Stimulated activated CD8-positive, alpha-beta memory T cell treated with anti-CD3 and anti-CD28 coated beads, Interleukin-7, amount 100 ng/mL, for 48 hours (primary cell): ENCODE measurements around the gene GNG13.

Experiments used
- DNase-seq, 2 donors: peaks; one replicate each; pipeline ENCODE4 v3.0.0-alpha.2; 2020; ENCODE audit warnings: low read depth in 1 of 2; ENCODE audit errors: extremely low read depth in 1 of 2

GNG13 gene

DNA sequence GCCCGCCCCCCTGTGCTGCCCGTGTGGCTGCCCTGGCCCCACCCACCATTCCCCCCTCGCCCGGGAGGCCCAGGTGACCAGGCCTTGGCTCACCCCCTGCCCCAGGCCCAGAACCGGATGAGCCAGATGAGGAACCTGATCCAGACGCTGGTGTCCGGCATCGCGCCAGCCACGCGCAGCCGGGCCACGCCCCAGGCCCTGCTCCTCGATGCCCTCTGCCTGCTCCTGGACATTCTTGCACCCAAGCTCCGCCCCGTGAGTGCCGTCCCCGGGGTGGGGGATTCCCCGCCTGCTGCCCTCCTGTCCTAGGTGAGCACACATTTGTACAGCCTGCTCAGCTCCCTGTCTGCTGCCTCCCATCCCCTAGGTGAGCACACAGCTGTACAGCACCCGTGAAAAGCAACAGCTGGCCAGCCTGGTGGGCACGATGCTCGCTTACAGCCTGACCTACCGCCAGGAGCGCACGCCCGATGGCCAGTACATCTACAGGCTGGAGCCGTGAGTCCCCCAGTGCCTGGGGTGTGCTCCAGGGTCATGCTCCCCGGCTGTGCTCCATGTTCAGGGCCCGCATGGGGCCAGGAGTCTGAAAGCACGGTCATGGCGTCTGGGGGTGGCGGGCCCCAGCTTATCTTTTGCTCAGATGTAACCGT lies 4.8 kb downstream of the GNG13 start:
- DNase-seq: no peak

- DNase-seq: no peak
Measured at GRCh38 chr16:794853-795466, 5.6 kb downstream of the GNG13 start.

- DNase-seq: no peak
Measured at GRCh38 chr16:794091-794822, 6.3 kb downstream of the GNG13 start.

DNA sequence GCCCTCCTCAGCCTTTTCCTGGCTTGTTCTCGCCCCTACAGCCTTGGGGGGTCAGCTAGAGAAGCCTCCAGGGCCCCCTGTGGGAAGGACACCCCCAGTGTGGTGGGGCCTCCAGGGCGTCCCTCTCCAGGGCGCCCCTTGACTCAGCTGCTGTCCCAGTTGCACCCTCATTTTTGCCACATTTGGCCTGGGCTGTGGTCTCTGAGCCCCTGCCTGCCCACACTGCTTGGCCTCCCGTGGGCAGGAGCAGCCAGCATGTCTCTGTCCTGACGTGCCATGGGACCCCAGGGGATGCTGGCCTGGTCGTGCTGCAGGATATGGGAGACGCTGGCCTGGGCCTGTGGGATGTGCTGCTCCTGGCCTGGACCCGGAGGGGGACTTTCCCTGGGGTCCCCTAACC lies 7.1 kb downstream of the GNG13 start:
- DNase-seq: no peak

GRCh38 chr16:792221-792995 lies 8.1 kb downstream of the GNG13 start:
- DNase-seq: no peak

DNA sequence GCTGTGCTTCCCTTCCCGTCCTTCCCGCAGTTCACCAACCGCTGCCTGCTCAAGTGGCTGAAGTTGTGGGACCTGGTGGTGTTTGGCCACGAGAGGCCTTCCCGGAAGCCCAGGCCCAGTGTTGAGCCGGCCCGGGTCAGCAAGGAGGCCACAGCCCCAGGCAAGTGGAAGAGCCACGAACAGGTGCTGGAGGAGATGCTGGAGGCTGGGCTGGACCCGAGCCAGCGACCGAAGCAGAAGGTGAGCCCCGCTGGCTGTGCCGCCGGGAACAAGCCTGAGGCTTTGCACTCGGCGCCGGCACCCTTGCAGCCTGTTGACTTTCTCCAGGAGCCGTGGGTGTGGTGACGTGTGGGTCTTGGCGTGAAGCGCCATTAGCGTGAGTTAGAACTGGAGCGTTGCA lies 9.4 kb downstream of the GNG13 start:
- DNase-seq: no peak

DNA sequence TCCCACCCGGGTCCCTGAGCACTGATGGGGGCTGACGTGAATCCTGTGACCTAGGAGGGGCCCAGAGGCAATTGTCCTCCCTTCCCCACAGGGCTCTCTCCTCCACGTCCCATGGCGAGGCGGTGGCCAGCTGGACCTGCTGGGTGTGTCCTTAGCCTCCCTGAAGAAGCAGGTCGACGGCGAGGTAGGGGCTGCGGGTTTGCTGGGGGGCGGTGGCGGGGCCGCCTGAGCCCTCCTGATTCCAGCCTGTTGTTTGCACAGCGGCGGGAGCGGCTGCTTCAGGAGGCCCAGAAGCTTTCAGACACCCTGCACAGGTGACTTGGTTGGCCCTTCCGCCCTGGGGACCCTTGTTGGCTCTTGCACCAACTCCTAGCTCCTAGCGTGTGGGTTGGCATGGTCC lies 10.4 kb downstream of the GNG13 start:
- no peak for DNase-seq

DNA sequence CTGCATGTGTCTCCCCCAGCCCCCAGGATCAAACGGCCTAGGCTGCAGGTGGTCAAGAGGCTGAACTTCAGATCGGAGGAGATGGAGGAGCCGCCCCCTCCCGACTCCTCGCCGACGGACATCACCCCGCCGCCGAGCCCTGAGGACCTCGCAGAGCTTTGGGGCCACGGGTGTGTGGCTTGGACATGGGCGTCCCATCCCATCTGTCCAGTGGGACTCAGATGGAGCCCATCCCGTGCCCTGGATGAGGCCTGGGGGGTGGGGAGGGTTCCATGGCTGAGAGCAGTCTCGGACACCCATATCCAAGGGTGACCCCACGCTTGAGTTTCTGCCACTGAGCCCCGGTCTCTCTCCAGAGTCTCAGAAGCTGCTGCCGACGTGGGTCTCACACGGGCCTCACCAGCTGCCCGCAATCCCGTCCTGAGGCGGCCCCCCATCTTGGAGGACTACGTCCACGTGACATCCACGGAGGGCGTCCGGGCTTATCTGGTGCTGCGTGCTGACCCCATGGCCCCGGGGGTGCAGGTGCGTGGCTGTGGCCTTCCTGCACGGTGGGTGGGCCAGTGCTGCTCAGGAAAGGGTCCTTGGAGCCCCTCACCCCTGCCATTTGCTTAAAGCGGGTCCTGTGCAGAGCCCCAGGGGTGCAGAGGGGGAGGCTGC lies 11.2 kb downstream of the GNG13 start:
- no peak for DNase-seq

- peak; percentile 81 to 93 for DNase-seq
Measured at GRCh38 chr16:788399-789126, 12.0 kb downstream of the GNG13 start, which contains the start of gene CHTF18. TSS of gene CHTF18 (plus strand) at chr16:788620. CDS start at chr16:788685, 65 bp downstream.

DNA sequence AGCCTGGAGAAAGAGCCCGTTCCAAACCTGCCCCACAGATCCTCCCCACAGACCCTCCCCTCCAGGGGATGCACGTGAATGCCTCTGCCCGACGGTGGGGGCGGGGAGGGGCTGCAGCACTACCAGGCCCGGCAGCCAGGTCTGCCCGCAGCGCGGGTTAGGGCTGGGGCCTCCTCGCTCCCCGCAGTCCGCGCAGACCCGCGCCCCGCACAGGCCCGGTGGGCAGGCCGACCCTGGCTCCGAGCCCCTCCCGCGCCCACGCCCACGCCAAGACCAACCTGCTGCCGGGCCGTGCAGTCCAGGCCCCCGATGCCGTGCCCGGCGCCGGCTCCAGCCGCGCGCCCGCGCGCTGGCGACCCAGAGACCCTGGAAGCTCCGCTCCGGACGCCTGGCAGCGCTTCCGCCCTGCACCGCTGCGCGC lies 12.5 kb downstream of the GNG13 start, which contains the start of gene RPUSD1:
Gene RPUSD1, minus strand, starts transcription at position 404 of the 421 bp plus-strand sequence. CDS start 644 bp downstream, outside the sequence.
- DNase-seq: no peak

DNA sequence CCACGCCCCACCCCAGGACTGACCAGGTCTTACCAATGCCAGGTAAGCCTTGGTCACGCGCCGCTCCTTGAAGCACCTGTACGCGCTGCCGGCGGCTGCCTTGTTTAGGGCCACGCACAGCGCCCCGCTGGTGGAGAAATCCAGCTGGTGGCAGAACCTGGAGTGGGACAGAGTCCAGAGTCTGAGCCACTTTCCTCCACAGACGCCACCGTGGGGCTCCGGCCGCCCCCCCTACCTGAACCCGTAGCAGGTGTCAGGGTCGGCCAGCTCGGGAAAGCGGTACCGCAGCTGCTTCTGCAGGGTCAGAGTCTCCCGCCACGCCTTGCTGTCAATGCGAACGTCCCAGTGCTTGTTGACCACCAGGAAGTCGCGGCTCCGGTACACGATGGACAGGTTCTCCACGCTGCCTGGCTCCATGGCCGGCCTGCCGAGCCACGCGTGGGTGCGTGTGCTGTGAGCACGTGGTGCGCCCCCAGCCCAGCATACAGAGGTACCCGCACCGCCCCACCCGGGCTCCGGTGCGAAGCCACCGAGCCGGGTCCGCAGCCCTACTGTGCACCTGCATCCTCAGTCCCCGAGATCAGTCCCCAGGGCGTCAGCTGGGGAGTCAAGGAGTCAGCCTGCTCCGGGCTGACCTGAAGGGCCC lies 13.1 kb downstream of the GNG13 start:
- DNase-seq: no peak

DNA sequence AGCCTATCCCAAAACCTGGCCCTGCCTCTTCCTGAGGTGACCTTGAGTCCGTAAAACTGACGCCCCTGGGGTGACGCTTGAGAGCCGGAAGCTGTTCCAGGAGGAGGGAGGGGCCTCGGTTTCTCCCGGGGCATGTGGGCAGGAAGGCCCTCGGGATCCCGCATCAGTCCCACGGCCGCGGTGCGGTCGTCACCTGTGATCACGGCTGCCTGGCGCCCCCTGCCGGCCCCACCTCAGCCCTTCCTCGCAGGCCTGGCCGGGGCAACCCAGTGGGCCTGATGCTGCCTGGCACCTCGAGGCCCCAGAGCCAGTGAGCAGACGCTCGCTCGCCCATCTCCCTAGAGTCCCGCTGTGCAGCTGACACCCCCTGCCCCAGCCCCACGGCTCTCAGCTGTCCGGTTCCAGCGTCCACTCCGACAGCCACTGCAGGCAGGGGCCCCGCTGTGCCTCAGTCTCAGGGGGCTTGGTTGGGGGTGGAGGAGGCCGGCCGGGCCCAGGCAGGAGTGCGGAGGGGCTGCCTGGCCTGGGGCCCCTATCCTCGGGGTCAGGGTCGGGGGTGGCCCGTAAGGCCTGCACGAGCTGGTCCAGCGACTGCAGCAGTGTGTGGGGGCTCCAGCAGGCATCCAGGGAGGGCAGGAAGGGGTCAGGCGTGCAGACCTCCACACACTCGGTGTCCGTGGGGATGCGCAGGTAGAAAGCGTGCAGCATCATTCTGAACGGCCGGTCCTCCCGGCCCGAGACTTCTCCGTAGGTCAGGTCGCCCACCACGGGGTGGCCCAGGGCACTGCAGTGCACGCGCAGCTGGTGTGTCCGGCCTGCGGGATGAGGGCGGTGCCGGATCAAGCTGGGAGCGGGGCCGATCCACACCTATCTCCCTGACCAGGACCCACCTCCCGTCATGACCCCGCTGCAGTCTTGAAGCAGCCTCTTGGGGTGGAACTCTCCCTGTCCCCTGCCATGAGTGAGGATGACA lies 14.7 kb downstream of the GNG13 start:
- peak in 1 of 2 donors; percentile 55 for DNase-seq

- DNase-seq: no peak
Measured at GRCh38 chr16:784431-784830, 16.1 kb downstream of the GNG13 start.

DNA sequence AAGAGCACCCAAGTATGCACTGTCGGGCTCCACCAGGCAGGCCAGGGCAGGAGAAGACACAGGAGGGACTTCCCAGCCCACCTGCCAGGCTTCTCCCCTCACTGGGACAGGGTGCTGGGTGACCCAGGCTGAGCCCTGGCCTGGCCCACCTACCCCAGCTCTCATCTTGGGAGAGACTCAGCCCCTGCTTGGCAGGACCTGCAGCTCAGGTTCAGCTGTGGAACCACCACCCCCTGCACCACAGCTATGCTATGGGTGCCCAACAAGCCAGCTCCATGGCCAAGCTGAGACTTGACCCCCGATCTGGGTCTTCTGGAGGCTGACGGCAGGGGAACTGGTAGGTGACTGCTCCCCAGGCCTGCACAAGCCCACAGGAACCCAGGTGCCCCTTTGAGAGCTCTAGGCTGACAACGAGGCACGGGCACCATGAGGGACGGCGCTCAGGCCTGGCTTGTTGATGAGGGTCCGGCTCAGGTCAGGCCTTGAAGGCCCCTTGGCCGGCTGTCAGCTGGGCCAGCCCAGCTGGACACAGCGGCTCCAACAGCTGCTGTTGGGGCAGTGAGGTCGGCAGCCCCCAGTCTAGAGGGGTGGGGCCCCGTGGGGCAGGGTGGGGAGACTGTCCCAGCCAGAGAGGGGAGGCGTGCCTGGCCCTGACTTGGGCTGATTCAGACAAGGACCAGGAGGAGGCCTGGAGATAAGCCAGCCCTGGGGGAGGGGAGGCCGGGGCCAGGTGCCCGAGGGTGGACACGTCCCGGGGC lies 17.0 kb downstream of the GNG13 start:
- DNase-seq: no peak

GRCh38 chr16:782766-783403 lies 17.6 kb downstream of the GNG13 start:
- no peak for DNase-seq

GRCh38 chr16:782258-782657 lies 18.3 kb downstream of the GNG13 start:
- DNase-seq: no peak

GRCh38 chr16:781346-782010 lies 19.1 kb downstream of the GNG13 start:
- DNase-seq: no peak
